HepG2 (cell line): Measurements from ENCODE around the gene SAP25. TPM values are rescaled to one million over a fixed set of nuclear protein-coding genes. Genes with fewer than 3 reads are reported as not detected.

ENCODE experiments used
- FOSL2 ChIP-seq: sonication (generic); formaldehyde crosslinking; IDR thresholded peaks from 2 replicates; pipeline ENCODE4 v1.4.0; 2020; ENCODE audit warnings: missing genetic modification reagents
- HOXD1 ChIP-seq: sonication (generic); formaldehyde crosslinking; IDR thresholded peaks from 2 replicates; pipeline ENCODE4 v1.5.0; 2020; ENCODE audit warnings: missing genetic modification reagents
- KAT8 ChIP-seq: IDR thresholded peaks from 2 replicates; pipeline ENCODE4 v1.6.1; 2016; ENCODE audit warnings: missing genetic modification reagents, missing compliant biosample characterization
- MYC ChIP-seq: sonication (generic); formaldehyde crosslinking; IDR thresholded peaks from 2 replicates; pipeline ENCODE4 v1.9.0; 2021; ENCODE audit warnings: missing genetic modification reagents, borderline replicate concordance
- ZBTB38 ChIP-seq: sonication (generic); formaldehyde crosslinking; IDR thresholded peaks from 2 replicates; pipeline ENCODE4 v1.5.1; 2020; ENCODE audit warnings: mild to moderate bottlenecking, missing genetic modification reagents
- ZNF33A ChIP-seq: sonication (generic); formaldehyde crosslinking; IDR thresholded peaks from 2 replicates; pipeline ENCODE4 v1.5.1; 2020; ENCODE audit warnings: missing genetic modification reagents, mild to moderate bottlenecking, moderate library complexity, borderline replicate concordance
- ZNF510 ChIP-seq: sonication (generic); formaldehyde crosslinking; IDR thresholded peaks from 2 replicates; pipeline ENCODE4 v1.4.0; 2020; ENCODE audit warnings: low read depth, mild to moderate bottlenecking, missing genetic modification reagents
- polyA plus RNA-seq, 8 experiments: library from polyadenylated mRNA; depleted of rRNA in 3 of 8; stranded (reverse) in 7 of 8; unstranded in 1 of 8; fragments of >200 nt; fragmentation: Illumina TruSeq in 4 of 8; extraction: Trizol in 4 of 8; gene quantifications; 2 replicates each; pipeline versions ENCODE4 v1.2.1 to v1.2.3, GENCODE V29; 2011 to 2016; ENCODE audit warnings: low read depth in 4 of 8, missing spikeins in 1 of 8, mixed read lengths in 1 of 8; ENCODE audit not compliant: insufficient read depth in 1 of 8
- total RNA-seq, 5 experiments: library from RNA; depleted of rRNA; stranded (reverse); fragments of >200 nt; fragmentation: Illumina TruSeq; extraction: Trizol; gene quantifications; 2 replicates each; pipeline ENCODE4 v1.2.3, GENCODE V29; 2016; ENCODE audit warnings: low read depth in 1 of 5
- TF ChIP-seq, protein P1 (sequence below): sonication (generic); formaldehyde crosslinking; IDR thresholded peaks from 2 replicates; pipeline ENCODE4 v1.9.0; 2022; ENCODE audit warnings: missing genetic modification reagents, mild to moderate bottlenecking, borderline replicate concordance
- TF ChIP-seq, protein P2 (sequence below): sonication (generic); formaldehyde crosslinking; IDR thresholded peaks from 2 replicates; pipeline ENCODE4 v1.4.0; 2020; ENCODE audit warnings: missing genetic modification reagents
- TF ChIP-seq, protein P3 (sequence below): sonication (generic); formaldehyde crosslinking; IDR thresholded peaks from 2 replicates; pipeline ENCODE4 v1.8.1; 2023; ENCODE audit warnings: mild to moderate bottlenecking, missing genetic modification reagents, borderline replicate concordance
- TF ChIP-seq, protein P4 (sequence below): sonication (generic); formaldehyde crosslinking; IDR thresholded peaks from 2 replicates; pipeline ENCODE4 v1.8.1; 2023; ENCODE audit warnings: mild to moderate bottlenecking, missing genetic modification reagents
- TF ChIP-seq, protein P5 (sequence below): sonication (generic); formaldehyde crosslinking; IDR thresholded peaks from 2 replicates; pipeline ENCODE4 v1.8.0; 2022; ENCODE audit warnings: mild to moderate bottlenecking, missing genetic modification reagents, moderate library complexity
- TF ChIP-seq, protein P6 (sequence below): sonication (generic); formaldehyde crosslinking; IDR thresholded peaks from 2 replicates; pipeline ENCODE4 v1.4.0; 2020; ENCODE audit warnings: low read depth, missing genetic modification reagents

The SAP25 gene
- total and polyA plus RNA-seq, 2 of the 13 experiments (the other 11 are each of a cell fraction or from before 2014, with no cell fraction given) = 0.15 to 0.20 TPM

DNA sequence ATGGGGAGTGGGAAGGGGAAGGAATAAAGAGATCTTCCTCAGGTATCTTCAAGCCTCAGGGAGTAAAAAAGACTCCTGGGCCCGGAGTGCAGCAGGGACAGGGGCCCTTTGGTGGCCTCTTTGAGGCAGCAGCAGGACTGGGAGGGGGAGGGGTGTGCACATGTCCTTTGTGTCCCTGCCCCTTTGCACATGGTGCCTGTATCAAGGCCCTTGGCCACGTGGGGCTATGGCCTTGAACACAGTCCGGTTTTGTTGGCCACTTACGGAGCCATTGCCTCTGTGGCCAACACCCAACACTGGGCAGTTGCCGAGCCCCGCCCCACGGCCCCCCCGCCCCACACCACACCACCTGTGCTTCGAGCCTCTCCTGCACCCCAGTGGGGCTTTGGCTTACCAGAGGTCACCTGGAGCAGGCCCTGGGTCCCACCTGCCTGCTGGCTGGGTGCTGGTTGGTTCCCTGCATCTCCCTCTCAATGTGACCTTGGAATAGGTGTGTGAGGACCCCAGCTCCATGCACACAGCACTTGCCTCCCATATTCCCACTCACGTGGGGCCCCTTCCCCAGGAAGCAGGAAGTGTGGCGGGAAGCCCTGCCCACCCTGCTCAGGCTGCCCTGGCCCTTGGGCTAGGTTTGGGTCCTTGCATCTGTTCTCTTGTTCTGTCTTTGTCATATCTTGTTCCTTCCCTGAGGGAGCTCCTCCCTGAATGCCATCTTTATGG, 5.4 kb downstream of the SAP25 start (continued):
- TF ChIP-seq FOSL2 (CRISPR knock-in tag) = peak; percentile 54
- TF ChIP-seq, protein P1, sequence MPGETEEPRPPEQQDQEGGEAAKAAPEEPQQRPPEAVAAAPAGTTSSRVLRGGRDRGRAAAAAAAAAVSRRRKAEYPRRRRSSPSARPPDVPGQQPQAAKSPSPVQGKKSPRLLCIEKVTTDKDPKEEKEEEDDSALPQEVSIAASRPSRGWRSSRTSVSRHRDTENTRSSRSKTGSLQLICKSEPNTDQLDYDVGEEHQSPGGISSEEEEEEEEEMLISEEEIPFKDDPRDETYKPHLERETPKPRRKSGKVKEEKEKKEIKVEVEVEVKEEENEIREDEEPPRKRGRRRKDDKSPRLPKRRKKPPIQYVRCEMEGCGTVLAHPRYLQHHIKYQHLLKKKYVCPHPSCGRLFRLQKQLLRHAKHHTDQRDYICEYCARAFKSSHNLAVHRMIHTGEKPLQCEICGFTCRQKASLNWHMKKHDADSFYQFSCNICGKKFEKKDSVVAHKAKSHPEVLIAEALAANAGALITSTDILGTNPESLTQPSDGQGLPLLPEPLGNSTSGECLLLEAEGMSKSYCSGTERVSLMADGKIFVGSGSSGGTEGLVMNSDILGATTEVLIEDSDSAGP = peak; percentile 54; the same call in 1 of the 2 replicates
- peak; percentile 99 for TF ChIP-seq MYC (CRISPR knock-in tag)
- TF ChIP-seq, protein P2, sequence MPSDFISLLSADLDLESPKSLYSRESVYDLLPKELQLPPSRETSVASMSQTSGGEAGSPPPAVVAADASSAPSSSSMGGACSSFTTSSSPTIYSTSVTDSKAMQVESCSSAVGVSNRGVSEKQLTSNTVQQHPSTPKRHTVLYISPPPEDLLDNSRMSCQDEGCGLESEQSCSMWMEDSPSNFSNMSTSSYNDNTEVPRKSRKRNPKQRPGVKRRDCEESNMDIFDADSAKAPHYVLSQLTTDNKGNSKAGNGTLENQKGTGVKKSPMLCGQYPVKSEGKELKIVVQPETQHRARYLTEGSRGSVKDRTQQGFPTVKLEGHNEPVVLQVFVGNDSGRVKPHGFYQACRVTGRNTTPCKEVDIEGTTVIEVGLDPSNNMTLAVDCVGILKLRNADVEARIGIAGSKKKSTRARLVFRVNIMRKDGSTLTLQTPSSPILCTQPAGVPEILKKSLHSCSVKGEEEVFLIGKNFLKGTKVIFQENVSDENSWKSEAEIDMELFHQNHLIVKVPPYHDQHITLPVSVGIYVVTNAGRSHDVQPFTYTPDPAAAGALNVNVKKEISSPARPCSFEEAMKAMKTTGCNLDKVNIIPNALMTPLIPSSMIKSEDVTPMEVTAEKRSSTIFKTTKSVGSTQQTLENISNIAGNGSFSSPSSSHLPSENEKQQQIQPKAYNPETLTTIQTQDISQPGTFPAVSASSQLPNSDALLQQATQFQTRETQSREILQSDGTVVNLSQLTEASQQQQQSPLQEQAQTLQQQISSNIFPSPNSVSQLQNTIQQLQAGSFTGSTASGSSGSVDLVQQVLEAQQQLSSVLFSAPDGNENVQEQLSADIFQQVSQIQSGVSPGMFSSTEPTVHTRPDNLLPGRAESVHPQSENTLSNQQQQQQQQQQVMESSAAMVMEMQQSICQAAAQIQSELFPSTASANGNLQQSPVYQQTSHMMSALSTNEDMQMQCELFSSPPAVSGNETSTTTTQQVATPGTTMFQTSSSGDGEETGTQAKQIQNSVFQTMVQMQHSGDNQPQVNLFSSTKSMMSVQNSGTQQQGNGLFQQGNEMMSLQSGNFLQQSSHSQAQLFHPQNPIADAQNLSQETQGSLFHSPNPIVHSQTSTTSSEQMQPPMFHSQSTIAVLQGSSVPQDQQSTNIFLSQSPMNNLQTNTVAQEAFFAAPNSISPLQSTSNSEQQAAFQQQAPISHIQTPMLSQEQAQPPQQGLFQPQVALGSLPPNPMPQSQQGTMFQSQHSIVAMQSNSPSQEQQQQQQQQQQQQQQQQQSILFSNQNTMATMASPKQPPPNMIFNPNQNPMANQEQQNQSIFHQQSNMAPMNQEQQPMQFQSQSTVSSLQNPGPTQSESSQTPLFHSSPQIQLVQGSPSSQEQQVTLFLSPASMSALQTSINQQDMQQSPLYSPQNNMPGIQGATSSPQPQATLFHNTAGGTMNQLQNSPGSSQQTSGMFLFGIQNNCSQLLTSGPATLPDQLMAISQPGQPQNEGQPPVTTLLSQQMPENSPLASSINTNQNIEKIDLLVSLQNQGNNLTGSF (CRISPR knock-in tag) = peak; percentile 53
- TF ChIP-seq, protein P3, sequence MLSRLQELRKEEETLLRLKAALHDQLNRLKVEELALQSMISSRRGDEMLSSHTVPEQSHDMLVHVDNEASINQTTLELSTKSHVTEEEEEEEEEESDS (CRISPR knock-in tag) = peak; percentile 96; the same call in 1 of the 2 replicates
- TF ChIP-seq ZNF33A (CRISPR knock-in tag) = no peak
- TF ChIP-seq, protein P4, sequence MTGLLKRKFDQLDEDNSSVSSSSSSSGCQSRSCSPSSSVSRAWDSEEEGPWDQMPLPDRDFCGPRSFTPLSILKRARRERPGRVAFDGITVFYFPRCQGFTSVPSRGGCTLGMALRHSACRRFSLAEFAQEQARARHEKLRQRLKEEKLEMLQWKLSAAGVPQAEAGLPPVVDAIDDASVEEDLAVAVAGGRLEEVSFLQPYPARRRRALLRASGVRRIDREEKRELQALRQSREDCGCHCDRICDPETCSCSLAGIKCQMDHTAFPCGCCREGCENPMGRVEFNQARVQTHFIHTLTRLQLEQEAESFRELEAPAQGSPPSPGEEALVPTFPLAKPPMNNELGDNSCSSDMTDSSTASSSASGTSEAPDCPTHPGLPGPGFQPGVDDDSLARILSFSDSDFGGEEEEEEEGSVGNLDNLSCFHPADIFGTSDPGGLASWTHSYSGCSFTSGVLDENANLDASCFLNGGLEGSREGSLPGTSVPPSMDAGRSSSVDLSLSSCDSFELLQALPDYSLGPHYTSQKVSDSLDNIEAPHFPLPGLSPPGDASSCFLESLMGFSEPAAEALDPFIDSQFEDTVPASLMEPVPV (CRISPR knock-in tag) = peak; percentile 93
- TF ChIP-seq ZNF510 (CRISPR knock-in tag) = peak; percentile 71
- TF ChIP-seq KAT8 (CRISPR knock-in tag) = peak; percentile 46; the same call in 1 of the 2 replicates
- 0 out of 2 replicates have a peak, but pooled peaks have one; percentile 63 for TF ChIP-seq HOXD1 (CRISPR knock-in tag)
- peak; percentile 12; the same call in 1 of the 2 replicates for TF ChIP-seq ZBTB38 (CRISPR knock-in tag)
- TF ChIP-seq, protein P5, sequence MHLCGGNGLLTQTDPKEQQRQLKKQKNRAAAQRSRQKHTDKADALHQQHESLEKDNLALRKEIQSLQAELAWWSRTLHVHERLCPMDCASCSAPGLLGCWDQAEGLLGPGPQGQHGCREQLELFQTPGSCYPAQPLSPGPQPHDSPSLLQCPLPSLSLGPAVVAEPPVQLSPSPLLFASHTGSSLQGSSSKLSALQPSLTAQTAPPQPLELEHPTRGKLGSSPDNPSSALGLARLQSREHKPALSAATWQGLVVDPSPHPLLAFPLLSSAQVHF (CRISPR knock-in tag) = no peak
- TF ChIP-seq, protein P6, sequence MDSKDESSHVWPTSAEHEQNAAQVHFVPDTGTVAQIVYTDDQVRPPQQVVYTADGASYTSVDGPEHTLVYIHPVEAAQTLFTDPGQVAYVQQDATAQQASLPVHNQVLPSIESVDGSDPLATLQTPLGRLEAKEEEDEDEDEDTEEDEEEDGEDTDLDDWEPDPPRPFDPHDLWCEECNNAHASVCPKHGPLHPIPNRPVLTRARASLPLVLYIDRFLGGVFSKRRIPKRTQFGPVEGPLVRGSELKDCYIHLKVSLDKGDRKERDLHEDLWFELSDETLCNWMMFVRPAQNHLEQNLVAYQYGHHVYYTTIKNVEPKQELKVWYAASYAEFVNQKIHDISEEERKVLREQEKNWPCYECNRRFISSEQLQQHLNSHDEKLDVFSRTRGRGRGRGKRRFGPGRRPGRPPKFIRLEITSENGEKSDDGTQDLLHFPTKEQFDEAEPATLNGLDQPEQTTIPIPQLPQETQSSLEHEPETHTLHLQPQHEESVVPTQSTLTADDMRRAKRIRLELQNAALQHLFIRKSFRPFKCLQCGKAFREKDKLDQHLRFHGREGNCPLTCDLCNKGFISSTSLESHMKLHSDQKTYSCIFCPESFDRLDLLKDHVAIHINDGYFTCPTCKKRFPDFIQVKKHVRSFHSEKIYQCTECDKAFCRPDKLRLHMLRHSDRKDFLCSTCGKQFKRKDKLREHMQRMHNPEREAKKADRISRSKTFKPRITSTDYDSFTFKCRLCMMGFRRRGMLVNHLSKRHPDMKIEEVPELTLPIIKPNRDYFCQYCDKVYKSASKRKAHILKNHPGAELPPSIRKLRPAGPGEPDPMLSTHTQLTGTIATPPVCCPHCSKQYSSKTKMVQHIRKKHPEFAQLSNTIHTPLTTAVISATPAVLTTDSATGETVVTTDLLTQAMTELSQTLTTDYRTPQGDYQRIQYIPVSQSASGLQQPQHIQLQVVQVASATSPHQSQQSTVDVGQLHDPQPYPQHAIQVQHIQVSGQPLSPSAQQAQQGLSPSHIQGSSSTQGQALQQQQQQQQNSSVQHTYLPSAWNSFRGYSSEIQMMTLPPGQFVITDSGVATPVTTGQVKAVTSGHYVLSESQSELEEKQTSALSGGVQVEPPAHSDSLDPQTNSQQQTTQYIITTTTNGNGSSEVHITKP (CRISPR knock-in tag) = peak; percentile 33; the same call in 1 of the 2 replicates
